ENCODE data around the gene TMEM82. TPM values are rescaled to one million over a fixed set of nuclear protein-coding genes. Genes with fewer than 3 reads are reported as not detected.

TMEM82 gene
- total RNA-seq, 4 donors from 2014 or later = not detected

DNA sequence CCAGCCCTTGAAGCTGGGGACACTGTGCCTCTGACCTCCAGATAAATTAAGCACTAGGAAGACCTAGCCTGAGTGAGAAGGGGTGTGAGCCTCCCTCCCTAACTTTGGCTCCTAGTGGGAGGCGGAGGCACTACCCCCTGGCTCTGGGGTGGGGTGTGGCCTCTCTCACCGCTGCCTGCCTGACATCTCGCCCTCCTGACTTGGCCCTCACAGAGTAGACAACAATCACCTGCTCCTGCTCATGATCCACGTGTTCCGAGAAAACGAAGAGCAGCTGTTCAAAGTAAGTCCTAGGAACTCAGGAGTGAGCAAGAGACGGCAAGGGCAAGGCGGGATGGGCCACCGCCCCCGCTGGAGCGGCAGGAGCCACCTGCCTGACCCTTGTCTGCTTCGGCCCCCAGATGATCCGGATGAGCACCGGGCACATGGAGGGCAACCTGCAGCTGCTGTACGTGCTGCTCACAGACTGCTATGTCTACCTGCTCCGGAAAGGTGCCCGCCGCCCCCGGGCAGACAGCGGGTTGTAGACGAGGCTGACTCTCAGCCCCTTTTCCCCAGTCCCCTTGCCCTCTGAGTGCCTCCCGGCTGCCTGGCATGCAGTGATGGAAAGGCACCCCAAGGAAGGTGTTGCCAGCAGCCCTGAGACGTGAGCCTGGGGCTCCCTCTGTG lies 14.3 kb upstream of the TMEM82 start:
- TF ChIP-seq, protein P1, sequence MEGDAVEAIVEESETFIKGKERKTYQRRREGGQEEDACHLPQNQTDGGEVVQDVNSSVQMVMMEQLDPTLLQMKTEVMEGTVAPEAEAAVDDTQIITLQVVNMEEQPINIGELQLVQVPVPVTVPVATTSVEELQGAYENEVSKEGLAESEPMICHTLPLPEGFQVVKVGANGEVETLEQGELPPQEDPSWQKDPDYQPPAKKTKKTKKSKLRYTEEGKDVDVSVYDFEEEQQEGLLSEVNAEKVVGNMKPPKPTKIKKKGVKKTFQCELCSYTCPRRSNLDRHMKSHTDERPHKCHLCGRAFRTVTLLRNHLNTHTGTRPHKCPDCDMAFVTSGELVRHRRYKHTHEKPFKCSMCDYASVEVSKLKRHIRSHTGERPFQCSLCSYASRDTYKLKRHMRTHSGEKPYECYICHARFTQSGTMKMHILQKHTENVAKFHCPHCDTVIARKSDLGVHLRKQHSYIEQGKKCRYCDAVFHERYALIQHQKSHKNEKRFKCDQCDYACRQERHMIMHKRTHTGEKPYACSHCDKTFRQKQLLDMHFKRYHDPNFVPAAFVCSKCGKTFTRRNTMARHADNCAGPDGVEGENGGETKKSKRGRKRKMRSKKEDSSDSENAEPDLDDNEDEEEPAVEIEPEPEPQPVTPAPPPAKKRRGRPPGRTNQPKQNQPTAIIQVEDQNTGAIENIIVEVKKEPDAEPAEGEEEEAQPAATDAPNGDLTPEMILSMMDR (IDR thresholded peaks at IDR 0.05; ENCODE audit: low read depth) = no peak

DNA sequence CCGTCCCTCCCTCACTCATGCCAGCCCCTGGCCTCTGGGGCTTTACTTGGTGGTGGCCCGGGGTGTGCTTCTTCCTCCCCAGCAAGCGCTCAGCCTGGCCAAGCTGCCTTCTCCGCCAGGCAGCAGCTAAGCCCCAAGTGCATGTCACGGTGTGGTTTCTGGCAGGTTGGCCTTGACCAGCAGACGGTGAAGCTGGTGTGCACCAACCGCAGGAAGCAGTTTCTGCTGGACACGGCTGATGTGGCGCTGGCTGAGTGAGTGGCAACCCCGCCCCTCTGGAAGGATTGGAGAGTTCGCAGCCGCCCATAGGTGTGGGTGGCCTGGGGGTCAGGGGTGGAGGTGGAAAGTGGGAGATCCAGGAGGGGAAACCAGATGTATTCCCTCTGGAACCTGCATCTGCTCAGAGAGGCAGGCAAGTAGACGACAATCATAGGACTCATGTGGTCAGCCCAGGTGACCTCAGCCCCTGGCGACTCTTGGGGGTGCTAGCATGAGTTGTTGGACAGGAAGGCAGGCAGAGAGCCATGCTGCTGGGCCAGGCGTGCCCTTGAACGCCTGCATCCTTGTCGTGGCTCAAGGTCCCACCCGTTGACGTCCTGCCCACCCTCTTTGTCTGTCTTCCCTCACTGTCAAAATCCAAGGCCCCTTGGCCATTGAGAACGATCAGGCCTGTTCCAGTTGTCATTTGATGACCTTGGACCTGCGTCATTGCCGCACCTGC lies 13.2 kb upstream of the TMEM82 start:
- TF ChIP-seq, protein P1 (IDR thresholded peaks at IDR 0.05; ENCODE audit: low read depth) = no peak

DNA sequence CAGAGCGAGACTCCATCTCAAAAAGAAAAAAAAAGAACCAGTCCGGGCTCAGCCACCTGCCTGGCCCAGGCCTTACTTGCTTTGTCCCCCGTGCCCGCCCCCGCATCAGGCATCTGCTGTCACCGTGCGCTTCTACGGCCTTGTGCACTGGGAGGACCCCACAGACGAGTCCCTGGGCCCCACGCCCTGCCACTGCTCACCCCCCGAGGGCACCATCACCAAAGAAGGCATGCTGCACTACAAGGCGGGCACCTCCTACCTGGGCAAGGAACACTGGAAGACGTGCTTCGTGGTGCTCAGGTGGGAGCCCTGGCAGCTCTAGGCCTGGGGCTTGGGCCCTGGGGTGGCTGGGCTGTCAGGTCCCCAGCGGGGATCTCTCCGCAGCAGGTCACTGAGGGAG lies 11.9 kb upstream of the TMEM82 start:
- TF ChIP-seq, protein P1 (IDR thresholded peaks at IDR 0.05; ENCODE audit: low read depth) = no peak

DNA sequence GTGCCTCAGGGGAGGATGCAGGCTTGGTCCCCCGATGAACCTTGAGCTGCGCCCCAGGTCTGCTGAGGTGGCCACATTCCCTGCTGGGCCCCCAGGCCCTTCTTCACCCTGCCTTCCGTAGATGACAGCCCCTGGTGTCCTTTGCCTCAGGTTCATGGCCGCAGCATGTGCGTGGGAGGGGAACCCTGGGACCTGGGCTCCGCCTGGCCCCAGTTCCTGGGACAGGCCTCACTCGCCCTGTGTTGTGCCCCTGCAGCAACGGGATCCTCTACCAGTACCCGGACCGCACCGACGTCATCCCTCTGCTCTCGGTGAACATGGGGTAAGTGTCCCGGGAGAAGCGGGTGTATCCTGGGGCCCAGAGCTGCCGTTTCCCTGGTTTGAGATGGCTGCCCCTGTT lies 11.4 kb upstream of the TMEM82 start:
- TF ChIP-seq, protein P1 (IDR thresholded peaks at IDR 0.05; ENCODE audit: low read depth) = no peak

DNA sequence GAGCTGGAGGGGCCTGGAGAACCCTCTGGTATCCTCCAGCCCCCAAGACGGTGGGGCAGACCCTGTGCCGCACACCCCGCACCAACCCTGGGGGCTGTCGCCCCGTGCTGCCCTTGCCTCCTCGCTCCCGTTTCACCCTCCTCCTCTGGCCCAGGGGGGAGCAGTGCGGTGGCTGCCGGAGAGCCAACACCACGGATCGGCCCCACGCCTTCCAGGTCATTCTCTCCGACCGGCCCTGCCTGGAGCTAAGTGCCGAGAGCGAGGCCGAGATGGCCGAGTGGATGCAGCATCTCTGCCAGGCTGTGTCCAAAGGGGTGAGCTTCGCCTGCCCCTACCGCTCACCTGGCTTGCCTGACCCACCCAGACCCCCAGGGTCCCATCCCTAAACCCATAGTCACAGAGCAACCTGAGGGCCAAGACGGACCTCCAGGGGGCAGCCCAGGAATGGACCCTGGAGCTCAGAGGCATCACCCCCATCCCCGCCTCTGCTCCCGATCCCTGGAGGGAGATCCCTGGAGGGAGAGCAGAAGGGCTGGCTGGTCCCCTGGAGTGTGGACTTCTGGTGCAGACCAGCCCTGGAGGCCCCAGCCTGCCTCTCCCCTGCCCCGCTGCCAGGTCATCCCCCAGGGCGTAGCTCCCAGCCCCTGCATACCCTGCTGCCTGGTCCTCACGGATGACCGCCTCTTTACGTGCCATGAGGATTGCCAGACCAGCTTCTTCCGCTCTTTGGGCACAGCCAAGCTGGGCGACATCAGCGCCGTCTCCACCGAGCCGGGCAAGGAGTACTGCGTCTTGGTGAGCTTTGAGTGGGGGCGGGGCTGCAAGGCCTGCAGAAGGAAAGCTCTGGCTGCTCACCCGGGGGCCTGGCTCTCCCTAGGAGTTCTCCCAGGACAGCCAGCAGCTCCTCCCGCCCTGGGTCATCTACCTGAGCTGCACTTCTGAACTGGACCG lies 10.3 kb upstream of the TMEM82 start:
- TF ChIP-seq, protein P1 (IDR thresholded peaks at IDR 0.05; ENCODE audit: low read depth) = no peak

DNA sequence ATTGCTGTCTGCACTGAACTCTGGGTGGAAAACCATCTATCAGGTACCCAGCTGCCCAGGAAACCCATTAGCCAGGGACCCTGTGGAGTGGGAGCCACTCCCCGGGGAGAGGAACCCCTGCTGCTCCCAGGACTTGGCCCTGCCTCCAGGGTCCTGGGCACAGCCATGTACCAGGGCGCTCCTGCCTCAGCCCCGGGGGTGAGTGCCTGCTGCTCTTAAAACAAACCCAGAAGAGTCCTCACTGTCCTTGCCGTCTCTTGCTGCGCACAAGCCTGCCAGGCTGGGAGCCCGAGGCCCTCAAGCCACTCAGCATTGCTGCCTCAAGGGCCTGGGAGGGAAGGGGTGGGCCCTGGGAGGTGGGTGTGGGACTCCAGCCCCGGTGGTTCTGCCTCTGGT lies 9.6 kb upstream of the TMEM82 start:
- TF ChIP-seq, protein P1 (IDR thresholded peaks at IDR 0.05; ENCODE audit: low read depth) = no peak

Data from subcutaneous adipose tissue (tissue), 4 donors.